ENCODE measurements around the gene SUGCT.
"Not testable (repeated sequence)": the region's sequence is repeated elsewhere in the genome, so short reads cannot be mapped to it uniquely, and the experiment has no call there.

The SUGCT gene

DNA sequence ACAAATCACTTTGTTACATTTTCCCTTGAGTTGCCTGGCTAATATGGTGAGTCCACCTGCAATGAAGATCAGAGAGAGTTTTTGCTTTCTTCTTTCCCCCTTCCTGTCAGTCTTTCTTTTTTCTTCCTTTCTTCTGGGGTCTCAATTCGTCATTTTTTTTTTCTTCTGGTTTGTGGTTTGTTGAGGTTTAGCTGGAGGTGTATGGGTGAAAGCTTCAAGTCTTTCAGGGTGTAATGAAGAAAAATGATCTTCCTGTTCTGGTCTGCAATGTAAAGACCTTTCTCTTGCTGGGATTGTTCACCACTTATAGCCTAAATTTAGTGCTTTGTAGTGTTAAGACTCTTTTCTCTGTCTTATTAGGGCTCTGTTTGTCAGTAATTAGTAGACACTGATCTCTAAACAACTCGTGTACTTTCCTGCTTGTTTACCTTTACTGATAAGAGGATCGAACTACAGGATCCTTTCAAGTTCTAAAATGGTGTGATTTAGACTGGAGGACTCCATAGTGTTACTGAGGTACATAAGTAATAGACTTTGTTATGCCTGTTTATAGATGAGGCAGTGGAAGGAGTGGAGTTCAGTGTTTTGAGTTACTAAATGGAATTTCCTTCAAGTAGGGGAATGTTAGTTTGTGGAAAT lies 129.1 kb downstream of the SUGCT start:
- no peak for DNase-seq (ENCODE audit: low spot score)

DNA sequence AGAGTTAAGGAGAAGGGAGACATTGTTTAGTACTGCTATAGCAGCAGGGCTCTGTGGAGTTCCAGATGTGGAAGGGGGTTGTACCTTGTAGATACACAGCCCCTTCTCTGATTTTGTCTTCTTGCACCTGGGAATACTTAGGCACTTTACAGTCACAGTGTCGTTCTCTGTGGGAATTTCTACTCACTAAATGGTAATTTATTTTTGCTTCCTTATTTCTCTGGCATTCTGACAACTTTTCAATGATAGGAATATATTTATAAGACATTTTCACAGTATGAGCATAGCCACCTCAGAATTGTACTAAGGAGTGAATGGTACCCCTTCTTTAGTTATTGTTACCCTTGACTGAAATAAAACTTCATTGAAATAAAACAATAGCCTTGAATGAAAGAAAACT lies 132.8 kb downstream of the SUGCT start:
- DNase-seq (ENCODE audit: low spot score) = no peak

DNA sequence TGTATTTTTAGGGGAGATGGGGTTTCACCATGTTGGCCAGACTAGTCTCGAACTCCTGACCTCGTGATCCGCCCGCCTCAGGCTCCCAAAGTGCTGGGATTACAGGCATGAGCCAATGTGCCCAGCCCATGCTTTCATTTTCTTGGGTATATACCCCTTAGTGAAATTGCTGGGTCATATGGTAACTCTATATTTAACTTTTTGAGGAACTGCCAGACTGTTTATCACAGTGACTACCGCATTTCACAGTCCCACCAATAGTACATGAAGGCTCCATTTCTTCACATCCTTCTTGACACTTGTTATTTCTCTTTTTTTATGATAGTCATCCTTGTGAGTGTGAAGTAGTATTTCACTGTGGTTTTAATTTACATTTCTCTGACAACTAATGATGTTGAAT lies 134.0 kb downstream of the SUGCT start:
- DNase-seq (ENCODE audit: low spot score) = not testable (repeated sequence)

DNA sequence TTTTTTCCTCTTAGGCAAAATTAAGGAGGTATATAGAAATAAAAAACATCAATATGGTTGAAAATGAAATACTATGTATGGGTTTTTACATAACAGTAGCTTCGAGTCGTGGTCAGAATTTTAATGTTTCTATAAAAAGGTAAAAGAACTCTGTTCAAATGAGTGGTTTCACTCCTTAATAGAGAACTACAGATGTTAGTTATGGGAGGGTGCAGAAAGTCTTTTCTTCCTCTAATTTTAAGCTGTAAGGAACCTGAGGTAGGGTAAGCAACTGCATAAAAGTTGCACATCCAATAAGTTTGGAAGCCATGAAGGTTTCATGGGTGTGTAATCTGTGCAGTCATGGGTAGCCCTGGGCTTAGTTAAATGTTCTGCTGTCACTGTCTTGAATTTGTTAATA lies 141.3 kb downstream of the SUGCT start:
- DNase-seq (ENCODE audit: low spot score) = no peak

DNA sequence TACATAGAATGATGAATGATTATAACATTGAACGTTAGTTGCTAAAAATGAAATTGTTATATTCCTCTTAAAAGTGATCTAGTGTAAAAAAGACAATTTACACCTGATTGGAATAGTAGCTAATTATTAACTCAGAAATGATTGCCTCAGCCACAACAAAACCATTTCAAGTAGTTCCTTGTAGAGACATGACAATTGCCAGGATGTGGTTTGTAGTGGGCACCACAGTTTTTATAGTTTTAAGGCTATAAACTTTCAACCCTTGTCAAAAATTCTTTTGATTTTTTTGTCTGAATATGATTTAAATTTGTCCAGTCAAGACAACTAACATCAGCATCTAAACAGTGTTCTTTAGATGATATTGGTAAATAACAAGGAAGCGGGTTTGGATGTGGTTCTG lies 145.2 kb downstream of the SUGCT start:
- no peak for DNase-seq (ENCODE audit: low spot score)

DNA sequence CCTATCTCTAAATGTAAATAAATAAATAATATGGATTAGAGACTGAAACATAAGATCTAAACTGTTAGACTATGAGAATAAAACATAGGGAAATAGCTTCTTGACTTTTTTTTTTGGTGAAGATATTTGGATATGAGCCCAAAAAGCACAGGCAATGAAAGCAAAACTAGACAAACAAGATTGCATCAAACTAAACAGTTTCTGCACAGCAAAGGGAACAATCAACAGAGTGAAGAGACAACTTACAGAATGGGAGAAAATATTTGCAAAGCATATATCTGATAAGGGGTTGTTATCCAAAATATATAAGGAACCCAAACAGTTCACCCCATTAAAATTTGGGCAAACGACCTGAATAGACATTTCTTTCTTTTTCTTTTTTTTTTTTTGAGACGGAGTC lies 148.1 kb downstream of the SUGCT start:
- no peak for DNase-seq (ENCODE audit: low spot score)

DNA sequence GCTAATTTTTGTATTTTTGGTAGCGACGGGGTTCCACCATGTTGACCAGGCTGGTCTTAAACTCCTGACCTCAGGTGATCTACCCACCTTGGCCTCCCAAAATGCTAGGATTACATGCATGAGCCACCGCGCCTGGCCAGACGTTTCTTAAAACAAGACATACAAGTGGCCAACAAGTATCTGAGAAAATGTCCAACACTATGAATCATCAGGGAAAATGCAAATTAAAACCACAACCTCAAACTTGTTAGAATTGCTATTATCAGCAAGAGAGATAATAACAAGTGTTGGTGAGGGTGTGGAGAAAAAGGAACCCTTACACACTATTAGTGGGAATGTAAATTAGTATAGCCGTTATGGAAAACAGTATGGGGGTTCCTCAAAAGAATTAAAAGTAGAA lies 148.6 kb downstream of the SUGCT start:
- no peak for DNase-seq (ENCODE audit: low spot score)

DNA sequence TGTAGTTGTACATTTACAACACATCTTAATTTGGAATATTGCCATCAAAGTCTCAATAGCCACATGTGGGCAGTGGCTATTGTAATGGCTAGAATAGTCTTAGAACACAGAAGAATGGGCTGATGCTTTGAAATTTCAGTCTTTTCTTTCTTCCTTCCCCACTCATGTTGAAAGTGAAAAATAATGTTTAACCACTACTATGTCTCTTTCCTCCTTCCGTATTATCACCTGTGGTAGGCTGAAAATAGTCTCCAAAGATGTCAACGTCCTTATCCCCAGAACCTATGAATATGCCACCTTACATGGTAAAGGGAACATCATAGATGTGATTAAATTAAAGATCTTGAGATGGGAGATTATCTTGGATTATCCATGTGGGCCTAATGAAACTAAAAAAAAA lies 154.0 kb downstream of the SUGCT start:
- DNase-seq (ENCODE audit: low spot score) = no peak

DNA sequence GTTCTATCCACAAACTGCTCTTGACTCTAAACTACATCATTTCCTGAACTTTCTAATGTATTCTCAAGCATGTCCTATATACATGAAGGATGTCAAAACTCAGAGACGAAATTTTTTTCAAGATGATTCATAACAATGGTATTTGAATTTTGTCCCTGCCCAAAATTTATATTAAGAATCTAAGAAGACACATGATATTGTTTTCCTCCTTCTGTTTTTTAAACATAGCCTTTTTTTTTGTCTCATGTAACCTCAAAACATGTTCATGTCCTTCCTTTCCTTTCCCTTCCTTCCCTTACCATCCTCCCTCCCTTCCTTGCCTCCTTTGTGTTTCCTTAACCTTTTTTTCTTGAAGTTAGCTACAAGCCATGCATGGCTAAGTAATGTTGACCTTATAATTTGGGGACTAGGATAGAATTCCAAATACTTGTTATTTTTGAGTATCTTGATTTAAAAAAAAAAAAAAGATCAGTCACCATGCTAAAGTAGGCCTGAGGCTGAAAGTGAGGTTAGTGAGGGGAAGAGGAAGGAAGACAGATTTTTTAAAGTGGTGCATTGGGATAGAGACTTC lies 163.0 kb downstream of the SUGCT start:
- DNase-seq (ENCODE audit: low spot score) = no peak

DNA sequence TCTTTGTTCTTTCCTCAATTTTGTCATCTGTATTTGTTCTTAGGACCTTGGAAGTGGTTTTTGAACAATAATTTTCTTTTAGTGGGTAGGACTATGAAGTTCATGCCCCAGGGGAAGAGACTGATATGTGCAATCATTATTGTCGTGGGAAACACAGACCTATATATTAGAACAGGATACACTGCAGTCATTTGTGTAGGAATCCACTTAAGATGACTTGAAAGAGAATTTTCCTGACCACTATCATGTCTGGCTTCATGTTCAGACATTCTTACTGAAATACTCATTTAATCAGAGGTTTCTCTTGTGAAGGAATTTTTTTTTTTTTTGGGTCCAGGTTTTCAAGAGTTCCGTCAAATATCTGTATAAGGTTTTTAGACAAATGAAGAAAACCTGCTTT lies 163.6 kb downstream of the SUGCT start:
- no peak for DNase-seq (ENCODE audit: low spot score)

DNA sequence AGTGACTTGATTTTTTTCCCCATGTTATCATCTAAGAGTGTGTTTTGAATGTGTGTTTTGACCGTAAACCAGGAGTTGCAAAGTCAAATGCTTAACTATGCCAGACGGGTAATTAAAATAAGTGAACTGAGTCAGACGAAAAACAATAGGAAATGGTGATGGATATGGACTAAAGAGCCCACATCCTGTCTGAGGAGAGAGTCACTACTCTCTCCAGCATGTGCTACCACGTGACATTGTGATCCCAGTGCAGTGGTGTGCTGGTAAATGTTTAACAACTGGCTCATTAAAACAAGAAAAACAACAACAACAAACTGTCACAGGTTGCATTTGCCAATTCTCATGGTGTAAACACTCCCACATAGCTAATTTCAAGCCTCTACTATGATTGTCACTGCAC lies 164.3 kb downstream of the SUGCT start:
- no peak for DNase-seq (ENCODE audit: low spot score)

DNA sequence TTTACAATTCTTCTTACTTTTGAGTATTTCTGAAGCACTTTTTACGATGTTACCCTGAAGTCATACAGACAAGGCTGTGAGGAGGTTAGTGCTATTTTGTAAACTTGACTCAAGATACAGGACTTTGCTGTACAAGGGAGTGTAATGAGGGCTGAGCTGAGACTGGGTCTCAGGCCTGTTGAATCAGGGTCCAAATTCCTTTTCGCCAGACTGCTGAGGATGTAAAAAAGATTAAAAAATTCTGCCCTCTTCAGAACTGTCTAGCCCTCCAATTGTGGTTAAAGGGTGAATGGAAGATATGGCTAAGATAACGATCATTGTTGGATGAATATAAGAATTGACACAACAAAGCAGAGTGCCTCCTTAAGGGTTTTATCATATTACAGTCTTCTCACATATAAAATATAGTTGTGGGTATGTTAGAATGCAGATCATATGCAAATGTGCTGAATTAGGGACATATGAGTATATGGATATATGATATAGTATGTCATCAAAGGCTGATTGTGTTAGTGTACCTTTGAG lies 165.4 kb downstream of the SUGCT start:
- no peak for DNase-seq (ENCODE audit: low spot score)

DNA sequence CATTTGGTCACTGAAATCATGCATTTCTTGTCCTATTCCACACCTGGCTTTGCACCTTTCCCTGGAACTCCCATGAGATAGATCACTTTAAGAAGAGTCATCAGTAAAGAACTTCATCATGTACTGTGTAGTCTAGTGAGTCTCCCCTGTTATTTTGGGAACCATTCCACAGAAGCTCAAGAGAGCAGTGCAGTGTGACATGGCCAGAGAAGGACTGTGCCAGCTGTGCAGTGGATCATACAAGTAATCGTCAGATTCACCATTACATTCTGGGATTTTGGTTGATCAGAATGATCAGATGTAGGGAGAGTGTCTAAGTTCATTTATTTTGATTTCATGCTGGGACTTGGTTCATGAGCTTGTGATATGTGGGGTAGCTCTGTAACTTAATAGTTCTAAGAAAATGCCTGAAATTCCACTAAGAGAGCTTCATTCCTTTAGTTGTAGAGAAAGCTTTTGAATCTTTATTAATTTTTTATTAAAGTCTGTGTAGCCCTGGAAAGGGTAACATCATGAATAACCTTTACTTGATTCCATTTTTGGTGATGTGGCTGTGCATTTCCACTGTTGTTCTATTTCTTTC lies 166.8 kb downstream of the SUGCT start:
- no peak for DNase-seq (ENCODE audit: low spot score)

DNA sequence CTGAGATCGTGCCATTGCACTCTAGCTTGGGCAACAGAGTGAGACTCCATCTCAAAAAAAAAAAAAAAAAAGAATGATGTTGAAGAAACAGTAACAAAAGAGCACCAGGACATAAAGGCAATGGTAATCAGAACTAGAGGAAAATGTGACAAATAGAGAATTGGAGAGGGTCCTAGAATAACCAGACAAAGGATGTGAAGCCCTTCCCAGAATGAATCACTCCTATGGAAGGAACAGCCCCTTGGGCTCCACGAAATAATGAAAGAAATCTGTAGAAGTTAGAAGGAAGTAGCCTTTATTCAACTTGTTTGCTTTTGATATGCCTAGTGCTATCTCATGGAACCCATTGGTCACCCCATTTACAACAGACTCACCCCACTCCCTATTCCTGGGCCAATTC lies 169.2 kb downstream of the SUGCT start:
- no peak for DNase-seq (ENCODE audit: low spot score)

DNA sequence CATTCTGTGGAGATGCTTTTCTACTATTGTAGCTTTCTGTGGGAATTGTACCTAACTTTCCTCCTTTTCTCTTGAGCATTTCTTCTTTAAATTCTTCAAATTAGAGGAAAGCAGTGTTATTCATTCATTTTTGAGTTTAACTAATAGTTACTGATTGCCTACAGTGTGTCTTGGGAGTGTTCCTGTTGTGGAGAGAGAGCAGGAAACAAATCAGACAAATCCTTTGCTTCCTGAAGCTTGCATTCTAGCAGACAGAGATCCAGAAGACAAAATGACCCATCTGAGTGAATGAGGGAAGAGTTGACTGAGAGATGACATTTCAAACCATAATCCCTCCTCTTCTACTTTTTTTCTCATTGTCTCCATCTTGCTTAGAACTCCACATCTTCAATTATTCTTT lies 170.4 kb downstream of the SUGCT start:
- DNase-seq (ENCODE audit: low spot score) = no peak

DNA sequence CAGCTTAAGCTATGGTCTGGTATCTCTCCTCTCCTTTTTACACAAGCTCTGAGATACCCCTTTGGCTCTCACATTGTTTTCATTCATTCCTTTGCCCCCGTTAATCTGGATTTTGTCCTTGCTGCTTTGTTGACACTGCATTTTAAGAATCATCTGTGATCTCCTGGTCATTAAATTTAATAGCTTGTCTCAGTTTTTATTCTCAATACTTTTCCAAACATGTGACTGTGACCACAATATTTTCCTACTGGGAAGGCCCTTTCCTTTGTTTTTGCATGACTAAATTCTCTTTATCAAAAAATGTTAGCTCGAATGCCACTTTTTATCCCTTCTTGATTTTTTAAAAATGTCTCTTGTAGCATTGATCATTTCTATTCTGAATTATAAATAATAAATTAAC lies 171.2 kb downstream of the SUGCT start:
- no peak for DNase-seq (ENCODE audit: low spot score)

DNA sequence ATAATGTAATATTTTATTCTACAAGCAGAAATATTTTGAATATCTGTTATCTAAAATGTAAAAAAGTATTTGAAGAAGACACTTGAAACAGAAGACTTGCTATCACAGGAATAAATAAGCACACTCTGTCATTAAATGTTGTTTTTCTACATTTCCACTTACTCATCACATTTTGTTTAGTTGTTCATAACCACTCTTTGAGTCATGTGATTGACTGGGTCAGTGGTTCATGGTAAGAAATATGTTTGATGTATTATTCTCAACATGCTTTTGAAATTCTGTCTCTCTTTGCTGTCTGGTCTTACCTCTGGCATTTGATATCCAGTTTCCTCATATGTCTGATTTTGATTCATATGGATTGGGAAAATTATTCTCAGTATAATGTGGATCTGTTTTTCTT lies 171.8 kb downstream of the SUGCT start:
- no peak for DNase-seq (ENCODE audit: low spot score)

DNA sequence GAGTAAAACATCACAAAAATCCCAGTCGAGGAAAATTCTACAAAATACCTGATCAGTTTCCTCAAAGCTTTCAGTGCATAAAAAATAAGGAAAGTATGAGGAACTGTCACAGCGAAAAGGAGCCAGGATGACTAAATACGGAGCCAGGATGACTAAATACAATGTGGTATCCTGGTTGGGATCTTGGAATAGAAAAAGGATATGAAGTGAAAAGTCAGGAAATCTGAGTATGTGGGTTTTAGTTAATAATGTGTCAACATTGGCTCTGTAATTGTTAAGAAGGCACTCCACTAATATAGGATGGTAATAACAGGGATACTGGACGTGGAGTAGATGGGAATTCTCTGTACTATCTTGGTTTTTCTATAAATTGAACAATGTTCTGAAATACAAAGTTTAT lies 175.5 kb downstream of the SUGCT start:
- DNase-seq (ENCODE audit: low spot score) = no peak

DNA sequence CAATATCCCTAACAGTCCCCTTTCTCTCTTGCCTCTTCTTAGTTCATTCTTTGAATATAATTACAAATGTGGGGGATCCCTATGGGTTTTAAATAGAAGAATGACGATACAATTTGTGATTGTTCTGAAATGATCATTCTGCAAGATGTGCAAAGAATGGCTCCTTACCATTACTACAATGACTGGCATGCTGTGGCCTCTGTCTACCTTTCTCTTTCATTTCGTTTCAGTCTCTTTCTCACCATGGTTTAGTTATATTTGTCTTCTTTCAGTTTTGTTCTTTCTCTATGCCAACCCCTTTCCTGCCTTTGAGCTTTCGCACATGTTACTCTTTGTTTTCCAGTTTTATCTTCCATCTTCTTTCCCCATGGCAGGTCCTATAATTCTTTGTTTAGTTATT lies 176.5 kb downstream of the SUGCT start:
- no peak for DNase-seq (ENCODE audit: low spot score)

DNA sequence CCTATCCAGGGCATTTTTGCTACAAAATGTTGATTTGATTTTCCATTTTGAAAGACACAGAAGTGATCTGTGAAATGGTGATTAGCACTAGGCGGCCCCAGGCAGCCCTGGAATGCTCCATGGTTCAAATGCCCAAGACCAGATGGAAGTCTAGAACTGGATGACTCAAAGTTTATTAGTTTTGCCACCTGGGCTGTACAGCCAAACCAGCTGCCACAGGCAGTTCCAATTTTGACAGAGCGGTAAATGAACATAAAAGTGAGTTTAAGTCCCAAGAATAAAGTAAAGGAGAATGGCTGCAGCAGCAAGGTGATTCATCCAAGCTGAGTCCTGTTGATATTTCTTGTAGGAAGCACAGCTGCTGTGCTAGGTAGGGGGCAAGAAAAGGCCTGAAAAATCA lies 180.5 kb downstream of the SUGCT start:
- no peak for DNase-seq (ENCODE audit: low spot score)

DNA sequence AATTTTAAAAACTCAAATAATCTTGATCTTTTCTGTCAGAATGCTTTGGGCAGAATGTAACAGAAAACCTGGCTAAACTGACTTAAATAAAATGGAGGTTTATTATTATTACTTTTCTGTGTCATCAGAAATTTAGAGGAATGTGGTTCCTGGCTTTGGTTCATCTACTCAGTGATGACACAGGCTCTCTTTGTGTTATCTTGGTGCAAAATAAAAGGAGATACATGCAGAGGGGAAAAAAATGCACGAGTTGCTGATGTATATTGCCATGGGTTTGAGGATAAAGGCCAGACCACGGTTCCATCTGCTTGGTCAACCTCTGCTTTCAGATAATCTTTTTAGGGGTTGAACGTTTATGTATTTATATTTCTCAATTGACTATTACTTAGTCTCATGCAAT lies 181.4 kb downstream of the SUGCT start:
- no peak for DNase-seq (ENCODE audit: low spot score)

DNA sequence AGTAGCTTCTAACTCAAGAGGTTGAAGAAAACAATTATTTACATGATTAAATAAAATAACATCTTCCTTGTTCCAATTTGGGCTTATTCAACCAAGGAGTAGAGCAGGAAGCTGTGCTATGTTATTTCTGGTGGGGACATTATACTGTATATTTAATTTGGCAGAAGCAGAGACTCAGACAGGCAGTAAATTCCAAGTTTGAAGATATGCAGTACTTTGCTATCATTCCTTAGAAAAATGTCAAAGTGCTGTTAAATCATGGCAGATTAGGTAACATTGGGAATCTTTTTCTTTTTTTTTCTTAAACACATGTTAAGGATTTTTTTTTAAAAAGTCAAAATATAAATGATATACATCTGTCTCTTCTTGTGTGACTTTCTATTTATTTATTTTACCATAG lies 190.1 kb downstream of the SUGCT start:
- no peak for DNase-seq (ENCODE audit: low spot score)

DNA sequence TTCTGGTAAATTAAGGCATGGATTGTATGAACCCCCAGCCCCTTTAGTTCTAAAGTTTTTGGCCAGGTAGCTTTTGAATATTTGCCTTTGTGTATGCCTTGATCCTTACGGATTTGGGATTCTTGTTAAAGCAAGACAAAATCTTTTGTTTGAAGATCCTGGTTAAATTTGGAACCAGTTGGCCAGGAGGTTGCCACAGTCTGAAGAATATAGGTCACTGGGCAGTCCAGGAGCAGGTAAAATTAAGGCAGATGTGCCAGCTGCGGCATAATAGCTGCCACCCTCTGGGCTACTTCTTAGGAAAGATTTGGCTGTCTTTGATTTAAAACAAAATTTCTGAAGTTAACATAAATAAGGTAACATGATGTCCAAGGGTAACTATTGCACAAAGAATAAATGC lies 192.3 kb downstream of the SUGCT start:
- DNase-seq (ENCODE audit: low spot score) = no peak

DNA sequence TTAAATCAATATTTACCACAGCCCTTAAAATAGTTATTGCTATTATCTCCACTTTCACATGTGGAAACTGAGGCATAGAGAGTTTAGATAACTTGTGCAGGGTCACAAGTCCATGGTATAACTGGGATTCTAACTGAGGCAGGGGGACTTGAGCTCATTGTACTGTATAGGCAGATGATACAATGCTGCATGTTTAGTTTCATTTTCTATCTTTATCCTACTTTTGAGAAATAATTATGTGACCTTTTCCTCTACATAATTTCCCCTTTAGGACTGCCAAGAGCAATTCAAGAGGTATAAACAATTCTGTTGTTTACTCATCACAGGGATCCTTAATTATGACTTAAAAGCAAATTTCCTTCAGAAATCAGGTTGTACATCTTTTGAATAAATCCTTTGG lies 193.1 kb downstream of the SUGCT start:
- DNase-seq (ENCODE audit: low spot score) = no peak
